Measurements from ENCODE around the gene DIRAS1. TPM values are rescaled to one million over a fixed set of nuclear protein-coding genes. Genes with fewer than 3 reads are reported as not detected.

The DIRAS1 gene
- total RNA-seq, 4 donors from 2014 or later = 0.62 to 2.5 (median 2.0) TPM; not detected in 1

GRCh38 chr19:2719920-2720776 lies 1.0 kb downstream of the DIRAS1 start:
- intact Hi-C loops (cut with DNase I; ENCODE audit: low total_unique reads) (no loop called here), in situ Hi-C loops (cut with MboI; ENCODE audit: low sequenced_read_pairs in 4 of 4) (no loop called here)
- Histone ChIP-seq H3K36me3 (no peaks in the 10 kb centered on the region), H3K4me1 (peaks cover 12 to 14% of the 10 kb centered on the region in 2 donors), H3K27ac (no peak overlapping the region), H3K27me3 (peaks cover 28 to 37% (median 29%) of the 10 kb centered on the region in 3 donors), H3K4me3 (peak overlapping the region in 1 of 4 donors; percentile 23), H3K9me3 (peaks cover 0 to 4% (median 4%) of the 10 kb centered on the region in 3 donors)
- TF ChIP-seq POLR2A (IDR thresholded peaks at IDR 0.05) (no peak), CTCF (IDR thresholded peaks at IDR 0.05 in 4 of 5, conservative IDR thresholded peaks at IDR 0.05 in 1 of 5) (no peak)
- no peak for ATAC-seq
- DNase-seq = no peak

GRCh38 chr19:2719232-2719735 lies 1.9 kb downstream of the DIRAS1 start:
- intact Hi-C loops (cut with DNase I; ENCODE audit: low total_unique reads) (no loop called here), in situ Hi-C loops (cut with MboI; ENCODE audit: low sequenced_read_pairs in 4 of 4) (no loop called here)
- no peaks in the 10 kb centered on the region for H3K36me3 ChIP-seq
- H3K9me3 ChIP-seq = peaks cover 0 to 4% (median 4%) of the 10 kb centered on the region in 3 donors
- peaks cover 24 to 34% (median 29%) of the 10 kb centered on the region in 3 donors for H3K27me3 ChIP-seq
- no peak for DNase-seq
- H3K27ac ChIP-seq = no peak overlapping the region
- no peak overlapping the region for H3K4me3 ChIP-seq
- TF ChIP-seq CTCF (IDR thresholded peaks at IDR 0.05 in 4 of 5, conservative IDR thresholded peaks at IDR 0.05 in 1 of 5) (no peak), POLR2A (IDR thresholded peaks at IDR 0.05) (no peak)
- H3K4me1 ChIP-seq = peaks cover 12 to 14% of the 10 kb centered on the region in 2 donors
- ATAC-seq = no peak

GRCh38 chr19:2717638-2718541 lies 3.3 kb downstream of the DIRAS1 start:
- intact Hi-C loops (cut with DNase I; ENCODE audit: low total_unique reads) (no loop called here), in situ Hi-C loops (cut with MboI; ENCODE audit: low sequenced_read_pairs in 4 of 4) (no loop called here)
- Histone ChIP-seq H3K9me3 (peaks cover 0 to 4% (median 4%) of the 10 kb centered on the region in 3 donors), H3K27me3 (peaks cover 21 to 34% (median 29%) of the 10 kb centered on the region in 3 donors), H3K27ac (no peak overlapping the region), H3K4me3 (no peak overlapping the region), H3K36me3 (no peaks in the 10 kb centered on the region), H3K4me1 (peaks cover 7 to 9% of the 10 kb centered on the region in 2 donors)
- TF ChIP-seq POLR2A (IDR thresholded peaks at IDR 0.05) (no peak), CTCF (IDR thresholded peaks at IDR 0.05 in 4 of 5, conservative IDR thresholded peaks at IDR 0.05 in 1 of 5) (no peak)
- DNase-seq (no peak), ATAC-seq (no peak)

GRCh38 chr19:2716722-2717637 lies 4.2 kb downstream of the DIRAS1 start:
- Histone ChIP-seq H3K27me3 (peaks cover 21 to 31% (median 29%) of the 10 kb centered on the region in 3 donors), H3K4me3 (no peak overlapping the region), H3K36me3 (no peaks in the 10 kb centered on the region), H3K27ac (no peak overlapping the region), H3K9me3 (peaks cover 0 to 4% (median 4%) of the 10 kb centered on the region in 3 donors), H3K4me1 (peaks cover 6% of the 10 kb centered on the region in 2 donors)
- TF ChIP-seq POLR2A (IDR thresholded peaks at IDR 0.05) (no peak), CTCF (IDR thresholded peaks at IDR 0.05 in 4 of 5, conservative IDR thresholded peaks at IDR 0.05 in 1 of 5) (no peak)
- in situ Hi-C loops (cut with MboI; ENCODE audit: low sequenced_read_pairs in 4 of 4) (no loop called here), intact Hi-C loops (cut with DNase I; ENCODE audit: low total_unique reads) (no loop called here)
- no peak for DNase-seq
- no peak for ATAC-seq
